Panc1 (cell line): ENCODE data around the gene SLC35F2.

Experiments
- SIN3A ChIP-seq: IDR thresholded peaks from 2 replicates; pipeline ENCODE4 v1.6.1; 2012; ENCODE audit warnings: low read depth, mild to moderate bottlenecking, low read length, moderate library complexity, borderline replicate concordance; ENCODE audit not compliant: insufficient read depth
- TCF7L2 ChIP-seq: IDR thresholded peaks from 2 replicates; pipeline ENCODE4 v1.6.1; 2011; ENCODE audit warnings: mild to moderate bottlenecking, low read depth, low read length, inconsistent platforms
- TF ChIP-seq, protein P1 (sequence below): fragments of 450-650 bp; IDR thresholded peaks from 2 replicates; pipeline ENCODE4 v1.5.1; 2017; ENCODE audit warnings: mild to moderate bottlenecking
- TF ChIP-seq, protein P2 (sequence below), 2 experiments: IDR thresholded peaks; 2 replicates each; pipeline ENCODE4 v1.6.1; 2011 to 2012; ENCODE audit warnings: low read depth in 2 of 2, control low read depth in 1 of 2, low read length in 1 of 2, mild to moderate bottlenecking in 1 of 2, moderate library complexity in 1 of 2; ENCODE audit not compliant: insufficient read depth in 1 of 2

DNA sequence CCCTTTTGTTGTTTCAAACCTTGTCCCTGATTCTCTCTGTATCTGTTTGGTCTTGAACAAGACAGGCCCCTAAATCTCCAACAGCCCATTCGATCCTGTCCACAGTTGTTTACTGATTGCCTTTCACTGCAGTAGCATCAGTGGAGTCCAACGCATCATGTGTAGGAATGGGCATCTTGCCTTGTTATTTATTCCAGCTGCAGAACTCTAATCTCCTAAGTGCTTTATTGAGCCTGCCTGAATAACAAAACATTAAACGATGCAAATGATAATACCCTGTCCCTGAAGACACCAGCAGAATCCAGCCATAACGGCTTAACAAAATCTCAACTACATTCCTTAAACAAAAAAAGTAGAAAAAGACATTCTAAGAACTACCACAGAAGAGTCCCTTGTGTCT is 50.1 kb downstream of the SLC35F2 start:
- TF ChIP-seq SIN3A = no peak
- TF ChIP-seq, protein P1, sequence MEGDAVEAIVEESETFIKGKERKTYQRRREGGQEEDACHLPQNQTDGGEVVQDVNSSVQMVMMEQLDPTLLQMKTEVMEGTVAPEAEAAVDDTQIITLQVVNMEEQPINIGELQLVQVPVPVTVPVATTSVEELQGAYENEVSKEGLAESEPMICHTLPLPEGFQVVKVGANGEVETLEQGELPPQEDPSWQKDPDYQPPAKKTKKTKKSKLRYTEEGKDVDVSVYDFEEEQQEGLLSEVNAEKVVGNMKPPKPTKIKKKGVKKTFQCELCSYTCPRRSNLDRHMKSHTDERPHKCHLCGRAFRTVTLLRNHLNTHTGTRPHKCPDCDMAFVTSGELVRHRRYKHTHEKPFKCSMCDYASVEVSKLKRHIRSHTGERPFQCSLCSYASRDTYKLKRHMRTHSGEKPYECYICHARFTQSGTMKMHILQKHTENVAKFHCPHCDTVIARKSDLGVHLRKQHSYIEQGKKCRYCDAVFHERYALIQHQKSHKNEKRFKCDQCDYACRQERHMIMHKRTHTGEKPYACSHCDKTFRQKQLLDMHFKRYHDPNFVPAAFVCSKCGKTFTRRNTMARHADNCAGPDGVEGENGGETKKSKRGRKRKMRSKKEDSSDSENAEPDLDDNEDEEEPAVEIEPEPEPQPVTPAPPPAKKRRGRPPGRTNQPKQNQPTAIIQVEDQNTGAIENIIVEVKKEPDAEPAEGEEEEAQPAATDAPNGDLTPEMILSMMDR = no peak
- TF ChIP-seq, protein P2, sequence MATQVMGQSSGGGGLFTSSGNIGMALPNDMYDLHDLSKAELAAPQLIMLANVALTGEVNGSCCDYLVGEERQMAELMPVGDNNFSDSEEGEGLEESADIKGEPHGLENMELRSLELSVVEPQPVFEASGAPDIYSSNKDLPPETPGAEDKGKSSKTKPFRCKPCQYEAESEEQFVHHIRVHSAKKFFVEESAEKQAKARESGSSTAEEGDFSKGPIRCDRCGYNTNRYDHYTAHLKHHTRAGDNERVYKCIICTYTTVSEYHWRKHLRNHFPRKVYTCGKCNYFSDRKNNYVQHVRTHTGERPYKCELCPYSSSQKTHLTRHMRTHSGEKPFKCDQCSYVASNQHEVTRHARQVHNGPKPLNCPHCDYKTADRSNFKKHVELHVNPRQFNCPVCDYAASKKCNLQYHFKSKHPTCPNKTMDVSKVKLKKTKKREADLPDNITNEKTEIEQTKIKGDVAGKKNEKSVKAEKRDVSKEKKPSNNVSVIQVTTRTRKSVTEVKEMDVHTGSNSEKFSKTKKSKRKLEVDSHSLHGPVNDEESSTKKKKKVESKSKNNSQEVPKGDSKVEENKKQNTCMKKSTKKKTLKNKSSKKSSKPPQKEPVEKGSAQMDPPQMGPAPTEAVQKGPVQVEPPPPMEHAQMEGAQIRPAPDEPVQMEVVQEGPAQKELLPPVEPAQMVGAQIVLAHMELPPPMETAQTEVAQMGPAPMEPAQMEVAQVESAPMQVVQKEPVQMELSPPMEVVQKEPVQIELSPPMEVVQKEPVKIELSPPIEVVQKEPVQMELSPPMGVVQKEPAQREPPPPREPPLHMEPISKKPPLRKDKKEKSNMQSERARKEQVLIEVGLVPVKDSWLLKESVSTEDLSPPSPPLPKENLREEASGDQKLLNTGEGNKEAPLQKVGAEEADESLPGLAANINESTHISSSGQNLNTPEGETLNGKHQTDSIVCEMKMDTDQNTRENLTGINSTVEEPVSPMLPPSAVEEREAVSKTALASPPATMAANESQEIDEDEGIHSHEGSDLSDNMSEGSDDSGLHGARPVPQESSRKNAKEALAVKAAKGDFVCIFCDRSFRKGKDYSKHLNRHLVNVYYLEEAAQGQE (IDR thresholded peaks at IDR 0.05; ENCODE audit: insufficient read depth in 1 of 2, low read depth in 2 of 2, low read length in 1 of 2) = no peak
- no peak for TF ChIP-seq TCF7L2
